GM04504 (cell line): ENCODE results near the gene SMAD3.
"Not testable (repeated sequence)": the region's sequence is repeated elsewhere in the genome, so short reads cannot be mapped to it uniquely, and the experiment has no call there.

Source experiments
- DNase-seq: peaks from one replicate; pipeline ENCODE4 v3.0.0-alpha.2; 2012; ENCODE audit warnings: low read depth

The SMAD3 gene

DNA sequence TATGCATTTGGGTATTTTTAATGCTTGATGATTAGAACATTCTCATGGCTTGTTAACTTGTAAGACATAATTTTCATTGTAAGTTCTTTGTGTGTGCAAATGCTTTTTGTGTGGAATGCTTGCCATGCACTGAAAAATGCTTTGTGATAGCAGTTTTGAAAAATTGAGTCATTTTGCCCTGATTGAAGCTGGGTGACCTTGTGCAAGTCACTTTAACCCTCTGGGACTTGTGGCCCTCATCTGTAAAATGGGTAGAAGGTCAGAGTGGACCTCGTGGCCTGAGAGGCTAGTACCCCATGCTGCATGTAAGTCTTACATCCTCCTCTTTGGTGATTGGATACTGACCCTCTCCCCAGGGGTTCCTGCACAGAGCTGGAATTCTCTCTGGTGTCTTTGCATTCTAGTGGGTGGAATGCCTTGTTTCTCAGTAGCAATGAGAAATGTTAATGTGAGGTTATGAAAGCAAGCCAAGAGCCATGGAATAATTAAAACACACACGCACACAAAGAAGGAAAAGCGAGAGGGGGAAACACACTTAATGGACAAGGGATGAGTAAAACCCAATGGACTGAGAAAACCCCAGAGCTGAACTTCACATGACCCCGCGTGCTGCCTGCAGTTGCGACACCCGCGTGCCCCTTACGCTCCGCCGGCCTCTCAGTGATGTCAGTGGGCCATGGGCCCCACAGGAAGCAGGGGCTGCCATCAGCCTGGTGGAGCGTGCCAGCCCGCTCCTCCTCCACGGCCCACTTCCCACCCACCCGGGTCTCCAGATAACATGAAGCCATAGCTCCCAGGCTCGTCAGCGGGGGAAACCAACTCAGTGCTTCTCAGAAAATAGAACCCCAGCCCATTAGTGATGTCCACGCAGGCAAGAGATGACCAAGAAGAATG, 44.0 kb downstream of the SMAD3 start:
- peak; percentile 94 for DNase-seq

- no peak for DNase-seq
These were observed 45.0 kb downstream of the SMAD3 start for GRCh38 chr15:67110361-67110781.

GRCh38 chr15:67110958-67111864, 45.8 kb downstream of the SMAD3 start:
- DNase-seq = no peak

DNA sequence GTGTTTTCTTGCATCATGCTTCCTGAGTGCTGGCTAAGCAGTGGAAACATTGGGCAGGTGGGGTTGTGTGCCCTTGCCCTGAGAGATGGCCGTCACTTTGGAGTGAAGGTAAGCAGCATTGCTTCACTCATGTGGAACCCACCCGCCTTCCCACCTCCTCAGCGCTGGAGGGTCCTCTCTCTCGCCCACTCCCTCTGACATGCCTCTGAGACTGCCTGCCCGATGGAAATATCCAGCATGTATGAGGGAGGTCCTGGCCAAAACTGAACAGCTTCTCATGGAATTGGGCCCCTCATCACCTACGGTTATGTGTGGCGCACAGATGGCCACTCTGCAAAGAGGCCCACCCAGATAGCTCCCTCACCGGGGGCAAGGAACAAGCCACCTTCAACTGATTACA, 48.6 kb downstream of the SMAD3 start:
- no peak for DNase-seq

GRCh38 chr15:67114846-67115585, 49.6 kb downstream of the SMAD3 start:
- DNase-seq = no peak

- no peak for DNase-seq
These were observed 50.2 kb downstream of the SMAD3 start for GRCh38 chr15:67115586-67115969.

DNA sequence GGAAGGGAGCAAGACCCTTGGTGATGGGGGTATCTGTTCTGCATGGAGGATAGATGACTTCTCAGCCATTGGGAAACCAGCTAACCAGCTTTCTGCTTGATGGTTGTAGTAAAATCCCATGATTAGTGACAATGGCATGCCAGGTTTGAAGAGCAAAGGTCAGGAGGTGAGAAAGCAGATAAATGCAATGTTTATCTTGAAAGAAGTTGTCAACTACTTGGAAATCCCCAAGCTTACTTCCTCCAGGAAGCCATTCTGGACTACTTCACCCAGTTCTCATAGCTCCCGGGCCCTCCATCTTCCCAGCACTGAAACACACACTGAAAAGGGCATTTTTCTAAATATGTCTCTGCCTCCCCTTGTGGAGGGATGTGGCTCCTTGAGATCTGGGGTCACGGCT, 51.3 kb downstream of the SMAD3 start:
- no peak for DNase-seq

GRCh38 chr15:67117370-67117769, 52.0 kb downstream of the SMAD3 start:
- no peak for DNase-seq

DNA sequence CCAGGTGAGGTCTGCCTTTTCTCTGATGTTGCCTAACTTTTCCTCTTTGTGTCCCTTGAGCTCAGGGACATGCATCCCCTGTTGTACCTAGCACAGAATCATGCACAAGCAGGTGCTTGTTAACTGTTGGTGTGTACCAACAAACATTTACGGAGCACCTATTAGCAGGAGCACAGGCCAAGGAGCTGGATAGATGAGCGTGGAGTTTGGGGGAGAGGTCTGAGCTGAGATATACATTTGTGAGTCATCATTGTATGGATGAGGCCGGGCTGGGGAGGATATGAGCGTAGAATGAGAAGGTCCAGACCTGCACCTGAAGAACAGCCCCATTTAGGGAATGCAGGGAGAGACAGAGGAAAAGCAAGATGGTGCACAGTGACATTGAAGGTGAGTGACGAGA, 53.4 kb downstream of the SMAD3 start:
- no peak for DNase-seq

DNA sequence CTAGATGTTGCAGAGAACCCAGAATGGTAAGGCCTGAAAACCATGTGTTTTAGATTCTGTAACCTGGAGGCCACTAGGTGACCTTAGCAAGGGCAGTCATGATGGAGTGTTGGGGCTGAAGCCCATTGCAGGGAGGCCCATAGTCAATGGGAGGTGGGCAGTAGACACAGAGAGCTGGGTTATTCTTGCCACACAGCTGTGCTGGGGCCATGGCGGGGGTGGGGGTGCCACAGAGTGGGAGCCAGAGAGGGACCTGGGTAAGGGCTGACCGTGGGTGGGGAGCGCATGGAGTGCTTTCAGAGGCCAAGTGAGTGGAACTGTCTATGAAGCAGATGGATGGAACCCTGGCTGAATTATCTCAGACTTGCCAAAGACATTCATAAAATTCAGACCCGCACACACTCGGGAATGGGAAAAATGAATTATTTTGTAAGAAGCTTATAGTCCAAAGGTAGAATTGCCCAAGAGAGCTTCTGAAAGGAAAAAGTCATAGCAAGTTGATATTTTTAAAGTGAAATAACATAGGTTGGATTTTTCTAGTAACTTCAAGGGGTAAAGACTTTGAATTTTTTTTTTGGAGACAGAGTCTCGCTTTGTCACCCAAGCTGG, 53.9 kb downstream of the SMAD3 start:
- no peak for DNase-seq

- DNase-seq = no peak
These were observed 54.8 kb downstream of the SMAD3 start for GRCh38 chr15:67120009-67120838.

- no peak for DNase-seq
These were observed 55.6 kb downstream of the SMAD3 start for GRCh38 chr15:67120839-67121643.

DNA sequence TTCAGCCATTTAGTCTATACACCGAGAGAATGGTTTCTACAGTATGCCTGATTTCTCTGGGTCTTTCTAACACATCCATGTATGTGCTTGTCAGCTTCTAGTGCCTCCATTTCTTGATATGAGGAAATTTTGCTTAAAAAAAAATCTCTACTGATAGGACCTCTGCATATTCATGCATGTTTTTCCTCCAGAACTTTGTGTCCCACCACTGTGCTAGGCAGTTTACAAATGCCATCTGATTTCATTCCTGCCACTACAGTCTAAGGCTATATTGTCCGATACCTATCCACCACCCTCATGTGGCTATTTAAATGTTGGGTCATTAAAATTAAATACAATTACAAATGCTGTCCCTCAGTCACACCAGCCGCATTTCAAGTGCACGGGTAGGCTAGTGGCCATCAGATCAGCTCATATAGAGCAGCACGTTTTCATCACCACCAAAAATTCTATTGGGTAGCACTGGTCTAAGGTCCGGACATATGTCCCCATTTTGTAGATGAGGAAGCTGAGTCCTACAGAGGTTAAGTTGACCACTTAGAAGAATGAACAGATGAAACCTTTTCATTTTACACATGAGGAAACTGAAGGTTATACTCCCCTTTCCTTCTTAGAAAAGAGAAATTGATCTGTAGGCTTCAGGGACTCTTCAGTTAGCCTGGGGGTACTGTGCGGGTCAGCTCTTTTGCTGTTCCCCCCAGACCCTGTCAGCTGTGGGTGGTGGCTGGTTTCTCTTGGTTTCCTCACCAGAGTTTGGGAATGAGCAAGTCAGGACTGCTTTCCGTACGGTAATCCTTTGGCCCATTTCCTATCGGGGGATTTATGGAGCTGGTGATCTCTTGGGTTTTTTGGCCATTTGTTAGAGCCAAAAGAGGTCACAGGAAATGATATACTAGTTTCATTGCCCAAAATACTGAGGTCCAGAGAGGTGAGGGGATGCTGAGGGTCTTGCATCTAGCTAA, 56.5 kb downstream of the SMAD3 start:
- DNase-seq = no peak

DNA sequence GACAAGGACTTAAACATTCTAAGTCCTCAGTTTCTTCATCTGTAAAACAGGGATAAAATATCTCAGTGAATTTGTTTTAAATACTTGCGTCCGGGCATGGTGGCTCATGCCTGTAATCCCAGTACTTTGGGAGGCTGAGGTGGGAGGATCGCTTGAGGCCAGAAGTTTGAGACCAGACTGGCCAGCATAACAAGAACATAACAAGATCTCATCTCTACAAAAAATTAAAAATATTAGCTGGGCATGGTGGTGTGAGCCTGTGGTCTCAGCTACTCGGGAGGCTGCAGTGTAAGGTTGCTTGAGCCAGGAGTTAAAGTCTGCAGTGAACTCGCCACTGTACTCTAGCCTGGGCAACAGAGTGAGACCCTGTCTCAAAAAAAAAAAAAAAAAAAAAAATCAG, 57.4 kb downstream of the SMAD3 start:
- DNase-seq = not testable (repeated sequence)

DNA sequence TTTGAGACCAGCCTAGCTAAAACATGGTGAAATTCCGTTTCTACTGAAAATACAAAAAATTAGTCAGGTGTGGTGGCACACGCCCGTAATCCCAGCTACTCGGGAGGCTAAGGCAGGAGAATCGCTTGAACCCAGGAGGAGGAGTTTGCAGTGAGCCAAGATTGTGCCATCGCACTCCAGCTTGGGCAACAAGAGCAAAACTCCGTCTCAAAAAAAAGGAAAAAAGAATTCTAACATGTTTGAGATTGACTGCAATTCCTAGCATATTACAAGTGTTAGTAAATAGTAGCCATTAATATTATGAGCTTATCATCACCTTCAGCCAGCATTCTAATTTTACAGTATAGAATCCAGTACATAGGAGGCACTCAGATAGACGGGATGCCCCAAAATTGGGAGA, 57.9 kb downstream of the SMAD3 start:
- not testable (repeated sequence) for DNase-seq

GRCh38 chr15:67124111-67124510, 58.7 kb downstream of the SMAD3 start:
- no peak for DNase-seq

DNA sequence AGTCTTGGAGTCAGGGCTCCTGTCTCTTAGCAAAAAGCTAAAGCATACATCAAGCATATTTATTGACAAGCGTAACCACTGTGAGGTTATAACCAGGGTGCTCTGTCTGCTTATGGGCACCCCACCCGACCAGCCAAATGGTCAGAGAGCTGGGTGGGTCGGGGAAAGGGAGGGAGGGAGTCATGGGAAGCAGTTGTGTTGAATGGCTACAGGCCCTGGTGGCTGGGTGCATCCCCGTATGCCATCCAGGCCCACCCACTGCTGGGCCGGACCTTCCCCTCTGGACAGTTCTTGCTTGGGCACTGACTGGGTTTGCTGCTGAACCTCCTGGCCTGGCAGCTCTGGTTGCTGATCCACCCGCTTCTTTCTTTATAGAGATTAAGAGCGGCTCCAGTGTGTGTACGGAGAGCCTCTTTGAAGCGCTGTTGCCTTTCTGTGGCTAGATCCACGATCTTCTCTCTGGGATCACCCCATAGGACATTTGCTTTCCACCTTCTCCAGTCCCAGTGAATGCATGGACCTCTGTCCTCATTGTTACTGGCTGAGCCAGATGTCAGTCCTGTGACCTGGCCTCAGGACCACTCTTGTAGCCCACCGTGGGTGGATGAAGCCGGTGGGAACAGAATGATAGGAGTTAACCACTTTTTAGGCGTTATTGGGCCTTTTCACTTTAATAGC, 59.6 kb downstream of the SMAD3 start:
- no peak for DNase-seq
